ENCODE data around the gene ELMO1. TPM values are rescaled to one million over a fixed set of nuclear protein-coding genes. Genes with fewer than 3 reads are reported as not detected.
A peak's percentile ranks its signal among the peaks of the same experiment; 100 is the strongest.

ELMO1 gene
- total and polyA plus RNA-seq, 2 experiments from 2014 or later: 19.7 to 28.7 TPM

DNA sequence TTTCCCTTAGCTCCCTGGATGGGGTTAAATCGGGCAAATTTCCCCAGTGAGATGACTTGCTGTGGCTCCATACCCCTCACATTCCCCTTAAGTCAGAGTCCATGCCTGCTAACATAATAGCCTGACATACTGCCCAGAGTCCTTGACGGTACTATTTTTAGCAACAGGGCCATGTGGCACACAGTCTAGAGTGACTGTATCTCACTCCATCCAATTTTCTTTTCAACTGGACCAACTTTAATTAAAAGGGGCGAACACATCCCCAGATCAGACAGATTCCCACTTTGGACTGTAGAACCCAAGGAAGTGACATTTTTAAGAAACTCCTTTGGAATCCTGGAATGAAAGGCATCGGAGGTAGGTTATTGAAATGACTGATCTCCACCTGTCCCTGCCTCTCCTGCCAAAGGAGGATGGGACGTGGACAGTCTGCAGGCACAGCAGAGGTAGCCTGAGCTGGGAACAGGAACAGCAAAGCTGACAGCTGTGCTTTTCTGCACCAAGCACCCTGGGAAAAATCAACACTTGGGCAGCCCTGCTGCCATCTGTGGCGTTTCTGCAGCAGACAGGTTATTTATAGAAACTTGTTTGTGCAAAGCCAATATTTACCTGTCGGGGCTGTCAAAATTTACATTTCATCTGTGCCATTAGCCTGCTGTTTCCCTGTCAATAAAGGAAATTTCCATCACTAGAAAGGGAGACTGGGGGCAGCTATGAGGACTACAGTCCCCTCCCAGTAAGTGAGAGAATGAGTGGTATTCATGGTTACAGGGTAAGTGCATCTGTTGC, 502.9 kb downstream of the ELMO1 start:
- 59% methylated on average over 7 of the region's 7 CpGs for WGBS (ENCODE audit: low lambda C conversion rate, missing lambda C conversion rate)

DNA sequence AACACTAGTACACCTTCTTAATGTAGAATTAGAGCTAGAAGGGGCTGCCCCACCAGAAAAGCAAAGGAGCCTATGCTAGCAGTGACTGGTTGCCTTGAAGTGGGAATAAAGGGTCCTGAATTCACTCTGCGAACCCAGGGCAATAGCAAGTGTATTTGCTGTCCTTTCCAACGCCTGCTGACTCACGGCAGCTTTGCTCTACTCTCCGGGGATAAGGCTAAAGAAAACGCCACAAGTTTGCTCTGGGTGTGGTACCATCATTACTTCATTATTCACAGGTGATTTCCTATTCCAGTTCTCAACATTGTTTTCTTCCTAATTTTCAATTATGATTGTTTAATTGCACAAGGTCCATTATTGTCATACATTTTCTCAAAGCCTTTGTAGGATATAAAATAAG, 503.8 kb downstream of the ELMO1 start:
- Histone ChIP-seq H3K27ac (peak overlapping the region; percentile 90), H3K9me3 (ENCODE audit: low read depth) (no peaks in the 10 kb centered on the region)

More for the DNA sequence above, 502.9 kb downstream of the ELMO1 start:
- TF ChIP-seq, protein P1, sequence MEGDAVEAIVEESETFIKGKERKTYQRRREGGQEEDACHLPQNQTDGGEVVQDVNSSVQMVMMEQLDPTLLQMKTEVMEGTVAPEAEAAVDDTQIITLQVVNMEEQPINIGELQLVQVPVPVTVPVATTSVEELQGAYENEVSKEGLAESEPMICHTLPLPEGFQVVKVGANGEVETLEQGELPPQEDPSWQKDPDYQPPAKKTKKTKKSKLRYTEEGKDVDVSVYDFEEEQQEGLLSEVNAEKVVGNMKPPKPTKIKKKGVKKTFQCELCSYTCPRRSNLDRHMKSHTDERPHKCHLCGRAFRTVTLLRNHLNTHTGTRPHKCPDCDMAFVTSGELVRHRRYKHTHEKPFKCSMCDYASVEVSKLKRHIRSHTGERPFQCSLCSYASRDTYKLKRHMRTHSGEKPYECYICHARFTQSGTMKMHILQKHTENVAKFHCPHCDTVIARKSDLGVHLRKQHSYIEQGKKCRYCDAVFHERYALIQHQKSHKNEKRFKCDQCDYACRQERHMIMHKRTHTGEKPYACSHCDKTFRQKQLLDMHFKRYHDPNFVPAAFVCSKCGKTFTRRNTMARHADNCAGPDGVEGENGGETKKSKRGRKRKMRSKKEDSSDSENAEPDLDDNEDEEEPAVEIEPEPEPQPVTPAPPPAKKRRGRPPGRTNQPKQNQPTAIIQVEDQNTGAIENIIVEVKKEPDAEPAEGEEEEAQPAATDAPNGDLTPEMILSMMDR (IDR thresholded peaks at IDR 0.05; ENCODE audit: poor library complexity): no peak
- TF ChIP-seq EZH2phosphoT487 (IDR thresholded peaks at IDR 0.05; ENCODE audit: low read depth, severe bottlenecking, unreplicated experiment) (no peak), EZH2 (IDR thresholded peaks at IDR 0.05; ENCODE audit: borderline replicate concordance) (no peak)
- Histone ChIP-seq H3K27me3 (no peaks in the 10 kb centered on the region), H3K4me3 (no peak overlapping the region), H3K9me2 (replicated peaks; ENCODE audit: insufficient read depth) (no peaks in the 10 kb centered on the region), H3K27ac (peak overlapping the region; percentile 90), H3K4me1 (ENCODE audit: insufficient read depth) (peaks cover 25% of the 10 kb centered on the region), H3K4me2 (peak overlapping the region; percentile 44), H3K36me3 (replicated peaks; ENCODE audit: insufficient read depth, low read depth) (no peaks in the 10 kb centered on the region), H3K9me3 (ENCODE audit: low read depth) (no peaks in the 10 kb centered on the region), H2AFZ (no peak overlapping the region), H4K20me1 (ENCODE audit: insufficient read depth, poor library complexity, severe bottlenecking) (no peaks in the 10 kb centered on the region), H3K79me2 (no peaks in the 10 kb centered on the region)
- peak; percentile 51 for DNase-seq (ENCODE audit: low spot score)

DNA sequence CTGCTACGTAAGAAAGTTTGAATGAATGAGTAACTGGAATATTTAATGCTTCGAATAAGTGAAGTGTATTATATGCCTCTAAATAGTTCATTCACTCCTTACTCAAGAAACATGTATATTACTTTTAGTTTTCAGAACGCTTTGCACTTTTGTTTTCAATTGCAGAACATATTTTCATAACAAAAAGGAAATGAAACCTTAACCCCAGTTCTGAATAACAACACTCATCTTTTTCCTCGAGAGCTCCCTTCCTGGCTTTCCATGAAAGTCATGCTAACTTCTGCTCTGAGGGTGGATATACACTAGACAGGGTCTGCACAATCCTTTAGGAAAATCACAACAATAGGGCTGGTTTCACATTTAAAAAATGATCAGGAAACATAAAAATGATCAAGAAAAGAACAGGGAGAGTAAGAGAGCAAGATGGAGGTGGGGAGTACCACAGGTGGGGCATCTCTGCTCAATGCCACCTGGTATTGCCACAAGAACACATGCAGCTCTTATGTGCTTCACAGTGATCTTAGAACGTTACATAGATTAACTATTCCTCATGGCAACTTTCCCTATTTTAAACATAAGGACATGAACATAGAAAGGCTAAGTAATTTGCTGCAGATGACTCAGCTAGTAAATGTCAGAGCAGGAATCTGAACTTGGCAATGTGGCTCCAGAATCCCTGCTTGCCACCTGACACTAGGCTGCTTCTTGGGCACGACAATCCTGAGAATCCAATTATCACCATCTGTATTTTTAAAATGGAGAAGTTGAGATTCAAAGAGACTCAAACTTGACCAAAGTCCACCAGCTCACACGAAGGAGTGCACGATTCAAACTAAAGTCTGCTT, 504.9 kb downstream of the ELMO1 start:
- Histone ChIP-seq H4K20me1 (ENCODE audit: insufficient read depth, poor library complexity, severe bottlenecking) (no peaks in the 10 kb centered on the region), H3K79me2 (no peaks in the 10 kb centered on the region), H3K9me3 (ENCODE audit: low read depth) (no peaks in the 10 kb centered on the region), H3K36me3 (replicated peaks; ENCODE audit: insufficient read depth, low read depth) (no peaks in the 10 kb centered on the region), H3K27ac (peak overlapping the region; percentile 90), H2AFZ (no peak overlapping the region), H3K4me2 (no peak overlapping the region), H3K27me3 (no peaks in the 10 kb centered on the region), H3K4me1 (ENCODE audit: insufficient read depth) (peaks cover 11% of the 10 kb centered on the region), H3K9me2 (replicated peaks; ENCODE audit: insufficient read depth) (no peaks in the 10 kb centered on the region), H3K4me3 (no peak overlapping the region)
- WGBS (ENCODE audit: low lambda C conversion rate, missing lambda C conversion rate): 77% methylated on average over 8 of the region's 8 CpGs
- TF ChIP-seq EZH2phosphoT487 (IDR thresholded peaks at IDR 0.05; ENCODE audit: low read depth, severe bottlenecking, unreplicated experiment) (no peak), EZH2 (IDR thresholded peaks at IDR 0.05; ENCODE audit: borderline replicate concordance) (no peak)
- TF ChIP-seq, protein P1 (IDR thresholded peaks at IDR 0.05; ENCODE audit: poor library complexity): no peak
- no peak for DNase-seq (ENCODE audit: low spot score)

More for the DNA sequence above, 503.8 kb downstream of the ELMO1 start:
- 54% methylated on average over 5 of the region's 5 CpGs for WGBS (ENCODE audit: low lambda C conversion rate, missing lambda C conversion rate)
- Histone ChIP-seq H3K27me3 (no peaks in the 10 kb centered on the region), H3K9me2 (replicated peaks; ENCODE audit: insufficient read depth) (no peaks in the 10 kb centered on the region), H4K20me1 (ENCODE audit: insufficient read depth, poor library complexity, severe bottlenecking) (no peaks in the 10 kb centered on the region), H3K4me3 (no peak overlapping the region), H3K4me1 (ENCODE audit: insufficient read depth) (peaks cover 19% of the 10 kb centered on the region), H3K4me2 (no peak overlapping the region), H2AFZ (no peak overlapping the region), H3K79me2 (no peaks in the 10 kb centered on the region), H3K36me3 (replicated peaks; ENCODE audit: insufficient read depth, low read depth) (no peaks in the 10 kb centered on the region)
- TF ChIP-seq, protein P1 (IDR thresholded peaks at IDR 0.05; ENCODE audit: poor library complexity): no peak
- TF ChIP-seq EZH2 (IDR thresholded peaks at IDR 0.05; ENCODE audit: borderline replicate concordance) (no peak), EZH2phosphoT487 (IDR thresholded peaks at IDR 0.05; ENCODE audit: low read depth, severe bottlenecking, unreplicated experiment) (no peak)
- DNase-seq (ENCODE audit: low spot score): peak; percentile 36

Measured in hepatocyte (in vitro differentiated cells).